G401.6 (cell line): ENCODE data around the gene PLAU.
"Not testable (repeated sequence)": the region's sequence is repeated elsewhere in the genome, so short reads cannot be mapped to it uniquely, and the experiment has no call there.

Source experiments
- FAIRE-seq: peaks from 2 replicates; lab custom pipeline; 2012; peaks lifted over from hg19 to GRCh38; lab: Jason Lieb, UNC

Gene PLAU

GRCh38 chr10:73876971-73877370 lies 34.0 kb upstream of the PLAU start:
- no peak for FAIRE-seq

- no peak for FAIRE-seq
Observed at GRCh38 chr10:73877533-73878160, 33.3 kb upstream of the PLAU start.

GRCh38 chr10:73878365-73878764 lies 32.6 kb upstream of the PLAU start:
- FAIRE-seq = no peak

GRCh38 chr10:73879296-73880173 lies 31.4 kb upstream of the PLAU start:
- FAIRE-seq = no peak

- FAIRE-seq = no peak
Observed at GRCh38 chr10:73881221-73881919, 29.6 kb upstream of the PLAU start.

- FAIRE-seq = no peak
Observed at GRCh38 chr10:73884017-73884416, 26.9 kb upstream of the PLAU start.

GRCh38 chr10:73886085-73886529 lies 24.8 kb upstream of the PLAU start:
- FAIRE-seq = peak; percentile 86

- FAIRE-seq = no peak
Observed at GRCh38 chr10:73886661-73887293, 24.2 kb upstream of the PLAU start.

- peak; percentile 8 for FAIRE-seq
Observed at GRCh38 chr10:73887294-73888039, 23.5 kb upstream of the PLAU start.

GRCh38 chr10:73888514-73888913 lies 22.4 kb upstream of the PLAU start:
- FAIRE-seq = no peak

- FAIRE-seq = no peak
Observed at GRCh38 chr10:73889014-73889413, 21.9 kb upstream of the PLAU start.

GRCh38 chr10:73889416-73889815 lies 21.5 kb upstream of the PLAU start:
- FAIRE-seq = not testable (repeated sequence)

- FAIRE-seq = no peak
Observed at GRCh38 chr10:73890261-73890660, 20.7 kb upstream of the PLAU start.

GRCh38 chr10:73890830-73891229 lies 20.1 kb upstream of the PLAU start:
- FAIRE-seq = not testable (repeated sequence)

- FAIRE-seq = no peak
Observed at GRCh38 chr10:73891540-73891939, 19.4 kb upstream of the PLAU start.

- FAIRE-seq = no peak
Observed at GRCh38 chr10:73892310-73893030, 18.5 kb upstream of the PLAU start.

- no peak for FAIRE-seq
Observed at GRCh38 chr10:73893426-73893825, 17.5 kb upstream of the PLAU start.

- no peak for FAIRE-seq
Observed at GRCh38 chr10:73894245-73894971, 16.5 kb upstream of the PLAU start.

- FAIRE-seq = not testable (repeated sequence)
Observed at GRCh38 chr10:73895381-73895780, 15.6 kb upstream of the PLAU start.

- no peak for FAIRE-seq
Observed at GRCh38 chr10:73897693-73898092, 13.2 kb upstream of the PLAU start.
